ENCODE measurements around the gene CYB5RL.

Gene CYB5RL

DNA sequence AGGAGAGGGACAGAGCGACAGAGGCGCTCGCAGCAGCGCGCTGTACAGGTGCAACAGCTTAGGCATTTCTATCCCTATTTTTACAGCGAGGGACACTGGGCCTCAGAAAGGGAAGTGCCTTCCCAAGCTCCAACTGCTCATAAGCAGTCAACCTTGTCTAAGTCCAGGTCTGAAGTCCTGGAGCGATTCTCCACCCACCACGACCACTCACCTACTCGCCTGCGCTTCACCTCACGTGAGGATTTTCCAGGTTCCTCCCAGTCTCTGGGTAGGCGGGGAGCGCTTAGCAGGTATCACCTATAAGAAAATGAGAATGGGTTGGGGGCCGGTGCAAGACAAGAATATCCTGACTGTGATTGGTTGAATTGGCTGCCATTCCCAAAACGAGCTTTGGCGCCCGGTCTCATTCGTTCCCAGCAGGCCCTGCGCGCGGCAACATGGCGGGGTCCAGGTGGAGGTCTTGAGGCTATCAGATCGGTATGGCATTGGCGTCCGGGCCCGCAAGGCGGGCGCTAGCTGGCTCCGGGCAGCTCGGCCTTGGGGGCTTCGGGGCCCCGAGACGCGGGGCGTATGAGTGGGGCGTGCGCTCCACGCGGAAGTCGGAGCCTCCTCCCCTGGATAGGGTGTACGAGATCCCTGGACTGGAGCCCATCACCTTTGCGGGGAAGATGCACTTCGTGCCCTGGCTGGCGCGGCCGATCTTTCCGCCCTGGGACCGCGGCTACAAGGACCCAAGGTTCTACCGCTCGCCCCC lies at the start of gene CYB5RL, which contains the start of gene MRPL37:
TSS of gene CYB5RL (minus strand) at position 266 of the 754 bp plus-strand sequence. CDS start 4,414 bp downstream, outside the sequence.
TSS of gene MRPL37 (plus strand) at position 403 of the 754 bp plus-strand sequence. CDS start at position 480, 77 bp downstream.
- TF ChIP-seq, protein P1, sequence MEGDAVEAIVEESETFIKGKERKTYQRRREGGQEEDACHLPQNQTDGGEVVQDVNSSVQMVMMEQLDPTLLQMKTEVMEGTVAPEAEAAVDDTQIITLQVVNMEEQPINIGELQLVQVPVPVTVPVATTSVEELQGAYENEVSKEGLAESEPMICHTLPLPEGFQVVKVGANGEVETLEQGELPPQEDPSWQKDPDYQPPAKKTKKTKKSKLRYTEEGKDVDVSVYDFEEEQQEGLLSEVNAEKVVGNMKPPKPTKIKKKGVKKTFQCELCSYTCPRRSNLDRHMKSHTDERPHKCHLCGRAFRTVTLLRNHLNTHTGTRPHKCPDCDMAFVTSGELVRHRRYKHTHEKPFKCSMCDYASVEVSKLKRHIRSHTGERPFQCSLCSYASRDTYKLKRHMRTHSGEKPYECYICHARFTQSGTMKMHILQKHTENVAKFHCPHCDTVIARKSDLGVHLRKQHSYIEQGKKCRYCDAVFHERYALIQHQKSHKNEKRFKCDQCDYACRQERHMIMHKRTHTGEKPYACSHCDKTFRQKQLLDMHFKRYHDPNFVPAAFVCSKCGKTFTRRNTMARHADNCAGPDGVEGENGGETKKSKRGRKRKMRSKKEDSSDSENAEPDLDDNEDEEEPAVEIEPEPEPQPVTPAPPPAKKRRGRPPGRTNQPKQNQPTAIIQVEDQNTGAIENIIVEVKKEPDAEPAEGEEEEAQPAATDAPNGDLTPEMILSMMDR (IDR thresholded peaks at IDR 0.05; ENCODE audit: control insufficient read depth, extremely low read depth, insufficient read depth), result no peak
- H3K4me3 ChIP-seq (ENCODE audit: low read depth, low read length), result peak within 1 kb of the TSS; percentile 66

GRCh38 chr1:54248966-54249365 lies 49.1 kb upstream of the CYB5RL start:
- H3K4me3 ChIP-seq (ENCODE audit: low read depth, low read length), result no peak overlapping the region
- TF ChIP-seq, protein P1 (IDR thresholded peaks at IDR 0.05; ENCODE audit: control insufficient read depth, extremely low read depth, insufficient read depth), result no peak
- no peak for DNase-seq (ENCODE audit: low read depth)

More for the DNA sequence above, at the start of gene CYB5RL, which contains the start of gene MRPL37:
- DNase-seq (ENCODE audit: low read depth), result peak; percentile 96

- H3K4me3 ChIP-seq (ENCODE audit: low read depth, low read length), result no peak overlapping the region
- no peak for DNase-seq (ENCODE audit: low read depth)
- TF ChIP-seq, protein P1 (IDR thresholded peaks at IDR 0.05; ENCODE audit: control insufficient read depth, extremely low read depth, insufficient read depth), result no peak
Observed at GRCh38 chr1:54247863-54248515, 48.2 kb upstream of the CYB5RL start.

DNA sequence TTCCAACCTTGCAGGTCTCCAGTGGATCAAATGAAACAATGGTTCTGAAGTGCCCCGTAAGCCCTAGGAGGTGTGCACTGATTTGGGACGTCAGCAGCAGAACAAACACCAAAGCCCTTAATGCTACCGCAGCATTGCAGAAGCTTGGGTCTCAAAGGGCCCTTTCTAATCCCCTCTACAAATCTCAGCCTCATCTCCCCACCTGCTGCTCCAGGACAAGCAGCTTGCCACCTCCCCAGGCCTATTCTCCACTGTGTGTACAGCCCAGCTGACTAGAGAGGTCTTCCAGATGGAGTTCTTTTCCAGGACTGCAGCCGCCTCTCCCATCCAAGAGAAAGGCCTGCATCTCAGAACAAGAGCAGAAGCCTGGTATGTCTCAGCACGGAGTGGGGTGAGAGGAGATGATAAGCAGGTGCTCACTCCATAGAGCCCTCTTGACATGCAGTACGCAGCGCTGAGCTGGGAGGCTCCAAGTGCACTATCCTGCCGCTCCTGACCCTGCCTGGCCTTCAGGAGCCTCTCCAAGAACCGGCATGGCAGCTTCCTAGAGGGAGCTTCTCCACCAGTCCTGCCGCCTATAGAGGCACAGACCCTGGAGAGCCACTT lies 46.4 kb upstream of the CYB5RL start:
- no peak overlapping the region for H3K4me3 ChIP-seq (ENCODE audit: low read depth, low read length)
- TF ChIP-seq, protein P1 (IDR thresholded peaks at IDR 0.05; ENCODE audit: control insufficient read depth, extremely low read depth, insufficient read depth), result no peak

GRCh38 chr1:54245501-54245900 lies 45.7 kb upstream of the CYB5RL start:
- H3K4me3 ChIP-seq (ENCODE audit: low read depth, low read length), result no peak overlapping the region
- DNase-seq (ENCODE audit: low read depth), result no peak
- TF ChIP-seq, protein P1 (IDR thresholded peaks at IDR 0.05; ENCODE audit: control insufficient read depth, extremely low read depth, insufficient read depth), result no peak

More for the DNA sequence above, 46.4 kb upstream of the CYB5RL start:
- DNase-seq (ENCODE audit: low read depth), result no peak

GRCh38 chr1:54244655-54245054 lies 44.8 kb upstream of the CYB5RL start:
- H3K4me3 ChIP-seq (ENCODE audit: low read depth, low read length), result no peak overlapping the region
- DNase-seq (ENCODE audit: low read depth), result no peak
- TF ChIP-seq, protein P1 (IDR thresholded peaks at IDR 0.05; ENCODE audit: control insufficient read depth, extremely low read depth, insufficient read depth), result no peak
